NCI-H128 (cell line): ENCODE data around the gene ZC3HAV1.
A peak's percentile ranks its signal among the peaks of the same experiment; 100 is the strongest.
"Not testable (repeated sequence)": the region's sequence is repeated elsewhere in the genome, so short reads cannot be mapped to it uniquely, and the experiment has no call there.

ENCODE experiments used
- DNase-seq: peaks from one replicate; lab custom pipeline; 2025; ENCODE audit not compliant: unreplicated experiment; lab: John Stamatoyannopoulos, UW

The ZC3HAV1 gene

DNA sequence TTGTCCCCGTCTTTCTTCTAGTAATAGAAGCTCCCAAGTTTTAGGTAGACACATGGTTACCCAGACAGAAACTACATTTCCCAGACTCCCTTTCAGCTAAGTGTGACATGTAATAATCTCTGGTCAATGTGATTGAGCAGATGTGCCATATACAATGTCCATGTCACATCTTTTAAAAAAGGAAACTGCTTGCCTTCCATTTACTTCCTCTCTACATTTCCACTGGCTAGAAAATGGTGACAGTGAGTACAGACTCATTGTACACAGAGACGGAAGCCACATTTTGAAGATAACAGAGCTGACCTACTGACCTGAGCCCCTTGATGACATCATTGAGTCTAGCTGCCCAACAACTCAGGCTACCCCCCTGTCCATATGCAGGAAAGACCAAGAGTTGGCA lies 21.3 kb downstream of the ZC3HAV1 start:
- DNase-seq, result no peak

DNA sequence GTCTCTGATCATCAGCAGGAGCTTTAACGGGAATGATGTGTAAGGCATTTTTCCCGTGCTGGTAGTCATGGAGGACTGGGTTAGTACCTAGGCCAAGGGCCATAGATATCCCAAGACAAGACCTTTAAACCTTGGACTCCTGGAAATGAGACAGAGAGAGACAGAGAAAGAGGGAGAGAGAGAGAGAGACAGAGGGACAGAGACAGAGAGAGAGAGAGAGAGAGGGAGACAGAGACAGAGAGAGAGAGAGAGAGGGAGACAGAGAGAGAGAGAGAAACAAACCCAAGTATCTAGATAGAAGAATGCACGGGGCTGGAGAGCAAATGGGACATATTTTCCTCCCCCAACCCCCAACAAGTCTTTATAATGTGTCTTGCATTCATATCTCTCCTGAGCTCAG lies 22.3 kb downstream of the ZC3HAV1 start:
- DNase-seq, result no peak

DNA sequence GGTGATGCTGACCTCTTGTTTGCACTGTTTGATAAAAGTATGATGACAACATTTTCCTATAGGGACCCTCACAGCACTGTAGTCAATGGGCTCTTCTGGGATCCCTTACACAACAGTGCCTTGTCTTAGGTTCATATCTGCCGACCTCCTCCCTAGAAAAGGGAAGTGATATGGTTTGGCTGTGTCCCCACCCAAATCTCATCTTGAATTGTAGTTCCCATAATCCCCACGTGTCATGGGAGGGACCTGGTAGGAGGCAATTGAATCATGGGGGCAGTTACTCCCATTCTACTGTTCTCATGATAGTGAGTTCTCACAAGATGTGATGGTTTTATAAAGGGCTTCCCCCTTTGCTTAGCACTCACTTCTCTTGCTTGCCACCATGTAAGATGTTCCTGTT lies 23.1 kb downstream of the ZC3HAV1 start:
- no peak for DNase-seq

DNA sequence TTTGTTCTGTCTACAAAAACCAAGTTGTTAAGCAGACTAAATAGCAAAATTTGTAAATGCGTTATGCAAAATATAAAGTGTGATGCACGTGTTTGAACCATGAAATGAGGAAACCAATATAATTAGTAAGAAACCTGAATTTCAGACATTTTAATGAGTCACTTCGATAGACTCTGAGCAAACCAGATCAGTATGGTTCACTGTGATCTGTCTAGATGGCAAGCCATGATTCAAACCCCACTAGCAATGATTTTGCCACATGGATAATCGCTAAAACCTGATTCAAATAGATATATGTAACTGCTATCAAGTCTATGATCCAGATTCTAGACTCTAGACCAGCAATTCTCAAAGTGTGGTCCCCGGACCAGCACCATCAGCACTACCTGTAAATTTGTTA lies 24.8 kb downstream of the ZC3HAV1 start:
- DNase-seq, result no peak

DNA sequence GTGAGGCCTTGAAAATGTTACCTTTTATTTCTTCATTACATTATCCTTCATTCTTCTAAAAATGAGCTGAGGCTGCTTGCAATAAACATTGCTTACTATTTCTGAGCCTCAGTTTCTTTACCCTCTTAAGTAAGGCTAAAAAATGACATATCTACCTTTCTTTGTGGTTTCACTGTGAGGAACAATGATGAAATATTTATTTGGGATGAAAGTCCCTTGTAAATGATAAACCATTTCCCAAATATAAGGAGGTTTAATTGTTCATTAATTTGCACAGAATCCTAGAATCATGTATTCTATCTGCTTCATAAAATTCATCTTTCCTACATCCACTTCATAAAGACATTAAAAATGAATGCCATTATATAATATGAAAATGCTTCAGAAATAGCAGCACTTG lies 27.9 kb downstream of the ZC3HAV1 start:
- no peak for DNase-seq

DNA sequence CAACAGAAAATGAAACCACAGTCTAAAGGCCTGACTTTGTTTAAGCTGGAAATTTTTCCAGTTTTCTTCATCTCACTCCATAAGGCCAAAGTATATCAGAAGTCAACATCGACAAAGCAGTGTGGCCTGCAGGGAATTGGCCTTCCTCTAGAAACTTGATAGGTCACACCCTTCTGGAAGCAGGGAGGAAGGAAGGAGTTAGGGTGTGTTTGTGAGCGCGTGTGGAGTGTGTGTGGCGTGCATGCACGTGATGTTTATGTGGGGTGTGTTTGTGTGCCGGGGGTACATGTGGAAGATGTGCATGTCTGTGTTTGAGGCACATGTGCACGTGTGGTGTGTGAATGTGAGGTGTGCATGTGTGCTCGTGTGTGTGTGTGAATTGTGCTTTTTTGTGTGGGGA lies 28.6 kb downstream of the ZC3HAV1 start:
- no peak for DNase-seq

DNA sequence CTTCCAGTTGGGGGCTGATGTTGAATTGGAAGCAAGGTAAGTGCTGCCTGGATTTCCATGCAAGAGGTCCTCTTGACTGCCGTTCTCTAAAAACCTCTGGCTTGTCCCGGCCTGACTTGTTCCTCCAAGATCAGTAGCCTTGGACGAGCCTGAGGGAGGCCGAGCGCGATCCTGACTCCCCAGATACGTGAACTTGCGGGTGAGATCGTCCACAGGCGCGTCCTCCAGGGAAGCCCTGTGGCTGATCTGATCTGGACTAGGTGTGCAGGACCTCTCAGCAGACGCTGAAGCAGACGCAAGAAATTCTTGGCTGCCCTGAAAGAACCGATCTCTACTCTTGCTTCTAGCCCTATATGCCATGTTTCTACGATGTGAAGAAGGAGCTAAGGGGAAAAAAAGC lies 29.7 kb downstream of the ZC3HAV1 start:
- no peak for DNase-seq

DNA sequence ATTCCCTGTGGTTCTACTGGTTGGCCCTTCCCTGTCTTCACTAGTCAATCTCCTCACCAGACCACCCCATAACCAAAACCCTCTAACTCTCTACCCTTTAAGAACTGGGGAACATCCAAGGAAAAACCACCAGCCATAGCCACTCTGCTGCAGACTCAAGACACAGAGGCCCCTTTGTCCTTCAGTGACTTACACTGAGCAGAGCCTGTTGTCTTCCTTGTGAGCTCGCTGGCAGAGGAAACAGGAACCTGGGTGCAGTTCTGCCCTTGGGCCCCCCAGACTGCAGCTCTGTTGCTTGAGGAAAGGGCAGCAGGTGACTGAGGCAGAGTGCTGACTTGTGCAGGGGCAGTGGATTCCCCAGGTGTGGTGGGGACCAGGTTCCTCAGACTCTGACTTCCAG lies 30.6 kb downstream of the ZC3HAV1 start:
- DNase-seq, result no peak

DNA sequence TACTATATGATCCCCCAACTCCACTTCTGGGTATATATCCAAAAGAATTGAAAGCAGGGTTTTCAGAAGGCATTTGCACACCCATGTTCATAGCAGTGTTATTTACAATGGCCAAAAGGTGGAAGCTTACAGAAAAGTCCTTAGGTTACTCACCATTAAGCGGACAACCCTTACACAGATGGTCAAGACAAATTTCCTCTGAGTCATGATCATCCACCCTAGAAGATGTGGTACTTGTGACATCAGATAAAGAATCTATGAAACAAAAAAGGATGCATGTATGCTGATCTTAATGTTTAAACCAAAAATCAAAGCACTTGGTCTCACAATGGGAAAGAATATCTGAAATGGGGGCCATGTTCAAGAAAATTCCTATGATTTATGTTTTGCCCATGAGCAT lies 31.1 kb downstream of the ZC3HAV1 start:
- no peak for DNase-seq

DNA sequence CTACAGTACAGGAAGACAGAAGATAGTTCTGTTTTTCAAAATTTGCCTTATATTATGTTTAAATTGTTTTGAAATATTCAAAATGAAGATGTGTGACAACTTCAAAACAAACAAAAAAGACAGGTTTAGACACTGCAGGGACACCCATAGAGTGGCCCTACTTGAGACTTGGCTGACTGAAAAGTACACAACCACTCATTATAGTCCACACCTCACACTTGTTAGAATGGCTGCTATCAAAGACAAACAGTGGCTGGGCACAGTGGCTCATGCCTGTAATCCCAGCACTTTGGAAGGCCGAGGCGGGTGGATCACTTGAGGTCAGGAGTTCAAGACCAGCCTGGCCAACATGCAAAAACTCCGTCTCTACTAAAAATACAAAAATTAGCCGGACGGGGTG lies 31.8 kb downstream of the ZC3HAV1 start:
- not testable (repeated sequence) for DNase-seq

DNA sequence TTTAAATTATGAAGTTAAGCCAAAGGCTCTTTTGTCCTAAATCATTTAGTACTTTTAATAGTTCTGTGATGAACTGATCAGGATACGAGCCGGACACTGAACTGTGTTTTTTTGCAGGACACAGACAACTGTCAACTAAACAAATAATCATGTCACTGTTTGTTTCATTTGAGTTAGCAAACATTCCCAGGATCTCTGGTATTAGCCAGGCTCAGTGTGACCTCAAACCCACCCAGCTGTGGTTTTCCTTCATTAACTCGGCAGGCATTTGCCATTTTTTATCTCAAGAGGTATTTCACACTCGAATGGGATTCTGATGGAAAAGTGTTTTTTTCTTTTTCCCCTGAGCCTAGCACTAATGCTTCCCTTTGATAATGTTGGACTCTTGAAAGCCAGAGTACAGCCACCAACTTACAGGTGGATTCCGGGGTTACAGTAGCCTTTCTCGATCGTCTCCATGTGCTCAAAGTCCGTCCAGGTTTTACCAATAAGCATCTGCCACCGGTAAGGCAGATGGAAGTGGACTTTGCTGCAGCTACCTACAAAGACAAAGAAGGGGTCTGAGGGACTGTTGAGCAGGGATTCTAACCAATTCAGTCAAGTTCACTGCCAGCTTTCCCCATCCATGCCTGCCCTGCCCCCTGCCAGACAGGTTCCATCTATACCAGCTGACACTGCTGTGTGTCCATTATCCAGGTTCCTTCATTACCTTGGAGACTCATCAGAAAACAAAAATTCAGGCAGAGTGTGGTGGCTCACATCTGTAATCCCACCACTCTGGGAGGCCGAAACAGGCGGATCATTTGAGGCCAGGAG lies 33.4 kb downstream of the ZC3HAV1 start:
- no peak for DNase-seq

DNA sequence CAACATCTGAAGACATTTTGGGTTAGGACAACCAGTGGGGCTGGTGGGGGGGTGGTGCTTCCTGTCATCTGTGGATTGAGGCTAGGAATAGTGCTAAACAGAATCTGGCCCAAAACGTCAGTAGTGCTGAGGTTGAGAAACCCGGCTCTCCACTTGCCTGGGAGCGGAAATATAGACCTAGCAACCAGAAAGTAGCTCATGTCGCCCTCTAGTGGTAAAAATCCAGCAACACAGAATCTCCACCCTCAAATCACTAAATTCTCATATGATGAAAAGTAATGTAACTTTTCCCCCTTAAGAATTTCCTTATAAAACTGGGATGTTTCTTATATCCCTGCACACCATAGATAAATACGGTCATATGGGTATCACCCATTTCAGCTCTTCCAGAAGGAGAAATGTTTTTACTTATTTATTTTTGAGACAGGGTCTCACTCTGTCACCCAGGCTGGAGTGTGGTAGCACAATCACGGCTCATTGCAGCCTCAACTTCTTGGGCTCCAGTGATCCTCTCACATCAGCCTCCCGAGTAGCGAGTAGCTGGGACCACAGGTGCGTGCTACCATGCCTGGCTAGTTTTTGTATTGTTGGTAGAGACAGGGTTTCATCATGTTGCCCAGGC lies 34.4 kb downstream of the ZC3HAV1 start:
- peak; percentile 42 for DNase-seq

DNA sequence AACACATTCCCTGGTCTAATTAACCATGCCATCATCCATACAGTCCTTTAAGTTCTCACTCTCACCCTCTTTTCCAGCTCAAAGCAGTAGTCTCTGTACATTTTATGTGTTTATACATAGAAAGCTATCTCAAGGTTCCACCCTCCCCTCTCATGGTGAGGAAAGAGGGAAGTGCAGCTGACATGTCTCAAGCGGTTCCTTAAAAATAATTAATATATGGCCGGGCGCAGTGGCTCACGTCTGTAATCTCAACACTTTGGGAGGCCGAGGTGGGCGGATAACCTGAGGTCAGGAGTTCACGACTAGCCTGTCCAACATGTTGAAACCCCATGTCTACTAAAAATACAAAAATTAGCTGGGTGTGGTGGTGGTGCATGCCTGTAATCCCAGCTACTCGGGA lies 36.7 kb downstream of the ZC3HAV1 start:
- DNase-seq, result no peak

DNA sequence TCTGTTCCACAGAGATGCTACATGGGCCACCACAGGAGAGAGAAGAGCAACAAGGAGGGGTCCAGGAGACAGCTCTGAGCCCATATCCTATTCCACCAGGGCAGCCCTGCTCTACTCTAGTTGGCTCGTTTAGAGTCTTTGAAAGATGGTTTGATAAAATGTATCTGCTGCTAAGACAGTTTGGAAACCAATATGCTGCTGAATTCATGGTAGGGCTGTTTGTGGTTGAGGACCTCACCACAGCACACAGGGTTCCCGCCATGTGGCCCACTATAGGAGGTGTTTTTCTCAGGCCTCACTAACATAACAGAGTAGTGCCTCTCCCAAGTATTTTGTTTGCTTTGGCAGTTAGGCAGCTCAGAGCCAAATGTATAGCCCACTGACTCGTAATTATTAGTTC lies 37.8 kb downstream of the ZC3HAV1 start:
- no peak for DNase-seq

DNA sequence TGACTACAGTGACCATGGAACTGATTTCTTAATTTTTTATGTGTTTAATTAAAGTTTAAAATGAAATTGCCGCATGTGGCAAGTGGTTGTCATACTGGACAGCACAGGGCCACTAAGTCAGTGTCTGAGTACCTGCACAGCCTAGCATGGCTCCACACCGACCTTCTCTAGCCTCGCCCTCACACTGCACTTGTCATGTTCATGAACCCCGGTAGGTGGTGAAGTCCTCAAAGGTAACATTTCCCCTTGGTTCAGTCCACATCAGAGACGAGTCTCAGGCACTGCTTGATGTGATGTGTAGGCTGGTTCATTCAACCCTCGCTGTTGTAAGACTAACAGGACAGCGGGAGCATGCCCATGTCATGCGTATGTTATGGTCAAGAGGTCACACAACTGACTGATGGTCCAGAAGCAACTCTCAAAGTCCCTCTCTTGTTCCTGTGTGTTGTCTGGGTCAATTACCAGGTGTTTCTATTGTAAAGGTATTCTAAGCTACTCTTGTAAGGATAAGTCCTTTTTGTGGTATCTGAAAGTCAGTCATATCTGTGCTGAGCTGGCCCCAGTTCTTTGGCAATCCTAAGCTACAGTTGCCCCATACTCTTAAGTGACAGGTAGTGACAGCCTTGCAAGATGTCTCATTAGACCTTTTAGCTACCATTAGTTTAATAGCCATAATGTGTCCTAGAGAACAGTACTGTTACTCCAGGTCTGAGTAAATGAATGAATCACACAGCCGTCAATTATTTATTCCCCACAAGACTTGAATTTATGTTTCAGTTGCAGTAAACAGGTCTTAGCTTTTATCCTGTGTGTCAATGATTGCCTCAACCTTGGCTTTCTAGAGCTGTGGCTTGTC lies 40.7 kb downstream of the ZC3HAV1 start:
- DNase-seq, result no peak

DNA sequence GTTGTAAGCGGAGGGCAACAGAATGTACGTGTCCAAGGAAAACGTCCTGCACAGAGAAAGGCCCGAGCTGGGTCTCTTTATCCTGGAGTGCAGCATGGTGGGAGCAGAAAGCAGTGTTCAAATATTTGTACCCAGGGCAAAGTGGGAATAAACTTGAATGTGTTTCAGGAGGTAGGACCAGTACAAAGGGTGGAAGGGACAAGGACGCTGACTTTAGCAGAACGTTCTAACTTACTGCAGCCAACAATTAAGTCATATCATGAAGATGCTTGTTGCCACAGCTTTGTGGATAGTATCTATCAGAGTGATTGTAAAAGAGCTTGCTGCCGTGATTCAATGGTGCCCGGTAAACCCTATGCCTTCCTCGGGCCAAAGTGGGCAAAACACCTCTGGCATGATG lies 43.2 kb downstream of the ZC3HAV1 start:
- DNase-seq, result no peak

DNA sequence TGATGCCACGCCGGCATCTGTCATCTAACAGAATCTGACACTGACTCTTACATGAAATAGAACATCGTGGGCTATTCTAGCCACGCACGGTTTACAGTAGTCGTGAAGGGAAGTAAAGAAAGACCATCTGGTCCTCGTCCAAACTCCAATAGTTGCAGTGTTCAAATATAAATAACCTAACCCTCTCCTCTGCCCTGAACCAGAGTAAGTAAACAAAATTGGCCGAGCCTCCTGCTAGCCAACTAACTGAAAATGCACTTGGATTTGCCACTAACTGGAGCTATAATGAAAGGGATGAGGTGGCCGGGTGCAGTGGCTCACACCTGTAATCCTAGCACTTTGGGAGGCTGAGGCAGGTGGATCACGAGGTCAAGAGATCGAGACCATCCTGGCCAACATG lies 44.2 kb downstream of the ZC3HAV1 start:
- DNase-seq, result no peak

DNA sequence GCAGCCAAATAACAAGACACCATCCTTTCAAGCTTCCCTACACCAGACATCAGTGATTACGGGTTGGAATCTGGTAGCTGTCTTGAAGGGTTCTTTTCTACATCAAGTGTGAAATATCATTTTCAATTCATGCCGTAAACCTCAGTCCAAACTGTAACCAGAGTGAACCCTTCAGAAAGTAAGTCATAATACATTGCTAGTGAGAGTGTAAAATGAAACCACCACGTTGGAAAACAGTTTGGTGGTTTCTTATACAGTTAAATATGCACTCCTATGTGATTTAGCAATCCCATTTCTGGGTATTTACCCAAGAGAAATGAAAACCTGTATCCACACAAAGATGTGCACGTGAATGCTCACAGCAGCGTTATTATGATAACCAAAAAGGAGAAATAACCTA lies 48.1 kb downstream of the ZC3HAV1 start:
- DNase-seq, result no peak

DNA sequence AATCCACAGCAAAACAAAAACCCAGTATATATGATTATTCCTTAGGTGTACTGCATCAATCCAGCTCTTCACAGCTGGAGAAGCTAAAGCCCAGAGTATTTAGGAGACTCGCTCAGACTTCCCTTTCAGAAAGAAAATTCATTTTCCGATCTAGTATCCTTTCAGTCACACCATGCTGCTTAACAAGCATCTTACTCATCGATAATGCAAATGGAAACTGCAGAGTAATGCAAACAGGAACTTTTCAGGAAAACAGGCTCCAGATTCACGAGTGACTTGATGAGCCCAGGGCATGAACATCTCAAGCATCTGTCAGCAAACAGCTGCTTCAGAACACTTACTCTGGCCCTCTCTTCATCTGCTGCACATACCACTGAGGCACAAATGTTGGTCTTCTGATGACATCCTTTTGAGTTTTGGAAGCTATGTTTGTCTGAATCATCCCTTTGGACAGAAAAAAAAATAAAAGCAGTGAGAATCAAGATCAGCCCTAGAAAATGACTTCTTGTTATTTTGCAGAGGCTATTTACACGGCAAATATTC lies 48.8 kb downstream of the ZC3HAV1 start:
- DNase-seq, result no peak

DNA sequence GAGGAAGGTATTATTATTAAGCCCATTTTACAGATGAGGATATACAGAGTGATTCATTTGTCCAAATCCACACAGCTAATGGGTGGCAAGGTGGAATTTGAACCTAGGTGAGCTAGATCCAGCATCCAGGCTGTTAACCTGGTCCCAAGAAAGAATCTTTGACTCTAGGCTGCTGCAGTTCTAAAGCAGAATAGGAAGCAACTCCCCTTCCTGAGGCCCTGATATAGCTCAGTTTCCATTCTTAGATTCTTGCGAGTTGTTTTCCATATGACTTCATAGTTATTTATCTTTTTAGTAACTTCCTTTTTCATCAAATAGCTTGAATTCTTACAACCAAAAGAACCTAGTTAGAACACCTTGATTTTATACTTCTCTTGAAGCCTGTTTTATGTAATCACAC lies 49.6 kb downstream of the ZC3HAV1 start:
- DNase-seq, result no peak

DNA sequence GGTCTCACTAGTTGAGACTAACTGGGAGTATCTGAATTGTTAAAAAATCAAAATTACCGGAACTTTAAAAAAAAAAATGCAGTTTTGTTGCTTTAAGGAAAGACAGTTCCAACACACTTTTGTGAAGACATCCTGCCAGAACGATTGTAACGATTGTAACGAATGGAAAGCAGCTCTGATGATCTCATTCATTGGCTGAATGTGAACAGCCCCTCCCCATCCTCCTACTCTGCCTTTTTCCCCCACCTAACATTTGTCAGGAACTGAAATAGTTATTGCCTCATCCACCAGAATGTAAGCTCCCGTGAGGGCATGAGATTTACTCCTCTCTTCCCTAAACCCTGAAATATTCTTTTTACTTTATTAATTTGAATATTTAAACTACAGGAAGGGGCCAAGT lies 50.6 kb downstream of the ZC3HAV1 start:
- DNase-seq, result no peak

DNA sequence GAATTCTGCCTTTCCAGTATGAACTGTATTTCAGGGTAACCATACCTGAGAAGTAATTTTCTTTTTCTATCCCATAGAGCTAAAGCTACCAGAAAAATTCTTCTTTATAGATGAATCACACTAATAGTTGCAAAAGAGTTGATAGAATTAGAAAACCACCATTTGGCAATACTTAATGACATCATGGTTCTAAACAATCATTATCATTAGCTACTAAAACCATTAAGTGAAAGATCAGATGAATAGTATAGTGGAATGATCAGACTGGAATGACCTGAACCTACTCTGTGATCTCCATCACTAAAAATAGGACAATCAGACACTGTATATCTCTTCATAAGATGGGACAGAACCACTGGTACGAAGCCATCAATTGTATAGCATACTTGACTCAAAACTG lies 53.8 kb downstream of the ZC3HAV1 start:
- no peak for DNase-seq
